Coronary artery (tissue), 2 donors: Measurements from ENCODE around the gene TENM3.

ENCODE experiments used
- DNase-seq: peaks from one replicate; pipeline ENCODE4 v3.0.0-alpha.2; 2017; ENCODE audit warnings: low spot score
- H3K27ac ChIP-seq, 2 donors: fragments of 200-600 bp; sonication (generic); one replicate each; pipeline ENCODE4 v1.5.1; 2016 to 2019
- H3K4me3 ChIP-seq: fragments of 200-600 bp; sonication (generic); 2 replicates; pipeline ENCODE4 v1.5.1; 2016; ENCODE audit warnings: mild to moderate bottlenecking, moderate library complexity
- CTCF ChIP-seq: fragments of 200-600 bp; sonication (generic); IDR thresholded peaks from one replicate; pipeline ENCODE4 v1.5.1; 2019; ENCODE audit warnings: antibody characterized with exemption

Gene TENM3

DNA sequence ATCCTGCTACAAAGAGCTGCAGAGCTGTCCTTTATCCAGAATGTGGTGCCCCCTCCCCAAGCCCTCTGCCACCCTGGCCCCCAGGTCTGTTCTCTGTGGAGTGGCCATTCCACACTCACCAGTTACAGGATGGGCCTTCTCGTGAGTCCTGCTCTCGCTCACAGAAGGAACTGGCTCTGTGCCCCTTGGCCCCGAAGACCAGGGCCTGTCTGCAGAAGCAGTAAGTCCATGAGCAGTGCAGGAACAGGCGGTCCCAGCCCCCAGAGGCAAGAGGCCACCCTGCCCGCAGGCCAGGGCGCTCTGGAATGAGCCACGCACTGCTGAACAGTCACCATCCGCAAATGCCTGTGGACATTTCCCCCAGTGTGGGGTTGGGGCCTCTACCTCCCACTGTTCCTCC is 581.8 kb downstream of the TENM3 start:
- no peak for DNase-seq
- no peak for TF ChIP-seq CTCF
- Histone ChIP-seq H3K4me3 (no peak overlapping the region), H3K27ac (no peak overlapping the region)

DNA sequence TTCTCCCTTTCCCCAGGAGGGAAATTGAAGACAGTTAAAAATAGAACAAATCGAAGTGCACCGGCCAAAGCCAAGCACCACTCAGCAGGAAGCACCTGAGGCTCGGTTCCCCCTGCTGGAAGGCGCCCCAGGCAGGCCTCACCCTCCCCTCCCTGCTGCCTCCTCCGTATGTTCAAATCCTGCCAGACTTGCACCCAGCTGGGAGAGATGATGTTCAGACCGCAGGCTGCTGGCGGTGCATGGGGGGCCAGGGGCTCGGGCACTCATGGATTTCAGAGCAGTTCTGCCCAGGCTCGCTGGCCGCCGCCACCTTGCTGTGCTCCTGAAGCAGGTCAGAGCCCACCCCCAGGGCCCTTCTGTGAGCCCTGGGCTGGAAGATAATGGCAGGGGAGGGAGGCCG is 582.6 kb downstream of the TENM3 start:
- no peak for DNase-seq
- Histone ChIP-seq H3K27ac (no peak overlapping the region), H3K4me3 (no peak overlapping the region)
- TF ChIP-seq CTCF, result no peak

DNA sequence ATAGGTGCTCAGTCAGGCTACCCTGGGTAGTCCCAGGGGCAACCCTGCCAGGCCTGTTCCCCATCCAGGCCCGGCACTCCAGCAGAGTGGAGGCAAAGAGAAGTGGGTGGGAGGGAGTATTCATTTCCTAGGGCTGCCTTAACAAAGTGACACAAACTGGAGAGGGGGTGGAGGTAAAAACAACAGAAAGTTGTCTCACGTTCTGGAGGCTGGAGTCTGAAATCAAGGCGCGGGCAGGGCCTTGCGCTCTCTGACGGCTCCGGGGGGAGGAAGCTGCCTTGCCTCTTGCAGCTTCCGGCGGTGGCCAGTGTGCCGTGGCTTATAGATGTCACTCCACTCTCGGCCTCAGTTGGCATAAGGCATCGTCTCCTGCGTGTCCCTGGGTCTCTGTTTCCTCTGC is 583.2 kb downstream of the TENM3 start:
- Histone ChIP-seq H3K27ac (no peak overlapping the region), H3K4me3 (no peak overlapping the region)
- no peak for TF ChIP-seq CTCF
- DNase-seq, result no peak

DNA sequence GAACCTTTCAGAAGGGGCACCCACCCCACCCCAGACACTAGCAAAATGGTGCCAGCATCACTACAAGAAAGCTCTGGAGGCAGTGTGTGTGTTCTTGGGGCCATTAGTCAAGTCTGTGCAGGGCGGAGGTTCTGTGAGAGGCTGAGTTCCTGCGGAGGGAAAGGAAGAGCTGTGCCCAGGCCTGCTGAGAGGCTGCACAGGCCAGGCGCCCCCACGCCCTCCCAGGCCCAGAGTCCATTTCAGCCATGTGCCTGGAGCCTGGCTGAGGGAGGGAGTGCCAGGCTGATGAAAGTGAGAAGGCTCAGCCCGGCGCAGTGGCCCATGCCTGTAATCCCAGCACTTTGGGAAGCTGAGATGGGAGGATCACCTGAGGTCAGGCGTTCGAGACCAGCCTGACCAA is 584.0 kb downstream of the TENM3 start:
- Histone ChIP-seq H3K27ac (no peak overlapping the region), H3K4me3 (no peak overlapping the region)
- DNase-seq, result no peak
- TF ChIP-seq CTCF, result no peak

GRCh38 chr4:182827954-182828353 is 584.8 kb downstream of the TENM3 start:
- no peak overlapping the region for H3K27ac ChIP-seq
- no peak for TF ChIP-seq CTCF
- no peak overlapping the region for H3K4me3 ChIP-seq
- DNase-seq, result no peak

DNA sequence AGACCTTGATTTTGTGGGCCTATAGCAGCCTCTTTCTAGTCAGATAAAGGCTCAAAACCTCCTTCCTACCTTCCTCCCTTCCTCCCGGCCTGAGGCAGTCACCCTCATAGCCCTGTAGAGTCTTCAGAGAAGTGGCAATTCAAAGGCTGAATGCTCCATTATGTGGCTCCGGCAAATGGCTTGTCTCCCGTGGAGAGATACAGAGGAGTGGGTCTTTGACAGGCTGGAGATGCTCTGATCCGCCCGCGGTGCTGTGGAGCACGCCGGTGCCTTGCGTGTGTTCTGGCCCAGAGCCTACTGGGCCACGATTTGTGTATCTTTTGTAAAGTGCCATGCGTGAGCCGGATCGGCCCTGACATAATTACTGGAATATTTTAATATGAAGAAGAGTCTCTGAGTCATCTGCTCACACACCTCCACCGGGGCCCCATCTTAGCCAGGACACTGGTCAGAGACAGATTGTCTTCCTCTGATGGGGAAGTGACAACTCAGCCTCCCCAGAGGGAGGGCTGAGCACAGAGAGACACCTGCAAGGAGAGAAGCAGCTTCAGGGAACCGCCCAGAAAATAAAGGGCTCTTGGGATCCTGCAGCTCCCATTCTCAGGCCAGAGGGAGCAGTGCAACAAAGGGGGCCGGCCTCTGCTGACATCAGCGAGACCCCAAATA is 585.3 kb downstream of the TENM3 start:
- no peak for TF ChIP-seq CTCF
- DNase-seq, result no peak
- no peak overlapping the region for H3K4me3 ChIP-seq

GRCh38 chr4:182829196-182829595 is 586.0 kb downstream of the TENM3 start:
- TF ChIP-seq CTCF, result no peak
- no peak overlapping the region for H3K4me3 ChIP-seq
- no peak for DNase-seq
- no peak overlapping the region for H3K27ac ChIP-seq

More for the DNA sequence above, 585.3 kb downstream of the TENM3 start:
- H3K27ac ChIP-seq, result no peak overlapping the region
